Thymus (tissue), 11 donors: ENCODE results near the gene FGF14. TPM values are rescaled to one million over a fixed set of nuclear protein-coding genes. Genes with fewer than 3 reads are reported as not detected.

Experiments
- DNase-seq, 9 donors: peaks; one replicate each; pipeline ENCODE4 v3.0.0-alpha.2; 2013; ENCODE audit warnings: low spot score in 9 of 9, low read depth in 6 of 9, missing footprints in 1 of 9
- H3K27ac ChIP-seq, 2 donors: one replicate each; pipeline ENCODE4 v1.5.1; 2013; ENCODE audit warnings: control low read depth in 1 of 2, low read depth in 1 of 2, low read length in 1 of 2, mild to moderate bottlenecking in 1 of 2, moderate library complexity in 1 of 2
- H3K27me3 ChIP-seq, 2 donors: one replicate each; pipeline ENCODE4 v1.5.1; 2013; ENCODE audit warnings: low read length in 1 of 2; ENCODE audit not compliant: control insufficient read depth in 2 of 2, insufficient read depth in 1 of 2
- H3K36me3 ChIP-seq, 2 donors: one replicate each; pipeline ENCODE4 v1.5.1; 2013; ENCODE audit warnings: low read length in 1 of 2, mild to moderate bottlenecking in 1 of 2, moderate library complexity in 1 of 2; ENCODE audit not compliant: control insufficient read depth in 2 of 2, insufficient read depth in 2 of 2
- H3K4me1 ChIP-seq, 2 donors: one replicate each; pipeline ENCODE4 v1.5.1; 2013; ENCODE audit warnings: low read length in 2 of 2; ENCODE audit not compliant: control insufficient read depth in 2 of 2, insufficient read depth in 2 of 2
- H3K4me3 ChIP-seq, 2 donors: one replicate each; pipeline ENCODE4 v1.5.1; 2013; ENCODE audit warnings: low read length in 2 of 2, control low read depth in 1 of 2, mild to moderate bottlenecking in 1 of 2
- H3K9me3 ChIP-seq, 2 donors: one replicate each; pipeline ENCODE4 v1.5.1; 2013; ENCODE audit warnings: low read length in 1 of 2, mild to moderate bottlenecking in 1 of 2; ENCODE audit not compliant: control insufficient read depth in 2 of 2, insufficient read depth in 1 of 2
- WGBS: extraction: QIAGEN DNeasy Blood & Tissue Kit; methylation state at CpG from one replicate; pipeline ENCODE4 v1.1.7; 2013; 5-methylcytosine and 5-hydroxymethylcytosine counted together
- polyA plus RNA-seq: library from polyadenylated mRNA; stranded (reverse); fragments of 200-250 nt; gene quantifications from one replicate; pipeline ENCODE4 v1.2.3, GENCODE V29; 2013
- total RNA-seq: library from RNA; stranded (reverse); fragments of 120-200 nt; gene quantifications from one replicate; pipeline ENCODE4 v1.2.4, GENCODE V29; 2013
- donor health status: healthy.

The FGF14 gene
- total and polyA plus RNA-seq, 2 donors = 0.05 to 0.14 TPM

DNA sequence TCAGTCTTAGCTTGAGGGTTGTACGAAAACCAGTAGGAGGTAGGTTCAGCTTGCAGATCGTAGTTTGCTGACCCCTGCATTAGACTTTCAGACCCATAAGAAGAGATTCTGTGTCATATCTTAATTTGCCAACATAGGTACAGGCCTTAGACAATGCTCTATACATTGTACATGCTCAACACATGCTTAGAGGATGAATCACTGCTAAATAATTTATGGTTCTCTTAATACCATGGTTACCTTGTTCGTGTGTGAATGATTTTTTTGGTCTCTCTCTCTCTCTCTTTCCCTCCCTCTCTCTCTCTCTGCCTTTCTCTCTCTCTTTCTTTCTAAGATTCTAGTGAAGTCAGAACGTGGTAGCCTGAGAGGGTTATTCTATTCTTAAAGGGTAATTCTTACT, 112.2 kb downstream of the FGF14 start:
- 82% methylated on average over 4 of the region's 4 CpGs for WGBS

DNA sequence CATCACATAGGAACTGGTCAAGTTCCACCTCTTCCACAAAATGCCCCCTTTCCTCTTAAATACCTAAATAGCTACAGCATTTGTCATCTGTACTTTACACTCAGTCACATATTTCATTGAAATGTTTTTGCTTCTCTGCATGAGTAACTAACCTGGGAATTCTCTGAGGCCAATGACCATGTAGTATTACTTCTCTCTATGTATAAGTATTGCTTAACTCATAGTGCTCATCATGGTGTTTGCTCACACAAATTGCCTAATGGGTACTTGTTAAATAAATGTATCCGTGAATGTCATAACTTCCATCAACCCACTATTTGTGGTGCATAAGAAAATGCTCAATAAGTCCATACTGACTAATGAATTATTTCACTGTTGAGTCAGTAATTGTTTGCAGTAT, 115.5 kb downstream of the FGF14 start:
- no peak for DNase-seq
- no peaks in the 10 kb centered on the region for H3K9me3 ChIP-seq
- H3K36me3 ChIP-seq = no peaks in the 10 kb centered on the region
- H3K4me3 ChIP-seq = no peak overlapping the region
- no peaks in the 10 kb centered on the region for H3K4me1 ChIP-seq
- H3K27ac ChIP-seq = no peak overlapping the region
- 93% methylated on average over 1 of the region's 1 CpG for WGBS
- no peaks in the 10 kb centered on the region for H3K27me3 ChIP-seq

More for the DNA sequence above, 112.2 kb downstream of the FGF14 start:
- no peaks in the 10 kb centered on the region for H3K36me3 ChIP-seq
- H3K27me3 ChIP-seq = no peaks in the 10 kb centered on the region
- no peak overlapping the region for H3K4me3 ChIP-seq
- H3K4me1 ChIP-seq = no peaks in the 10 kb centered on the region
- H3K27ac ChIP-seq = no peak overlapping the region
- H3K9me3 ChIP-seq = no peaks in the 10 kb centered on the region
- DNase-seq = no peak

DNA sequence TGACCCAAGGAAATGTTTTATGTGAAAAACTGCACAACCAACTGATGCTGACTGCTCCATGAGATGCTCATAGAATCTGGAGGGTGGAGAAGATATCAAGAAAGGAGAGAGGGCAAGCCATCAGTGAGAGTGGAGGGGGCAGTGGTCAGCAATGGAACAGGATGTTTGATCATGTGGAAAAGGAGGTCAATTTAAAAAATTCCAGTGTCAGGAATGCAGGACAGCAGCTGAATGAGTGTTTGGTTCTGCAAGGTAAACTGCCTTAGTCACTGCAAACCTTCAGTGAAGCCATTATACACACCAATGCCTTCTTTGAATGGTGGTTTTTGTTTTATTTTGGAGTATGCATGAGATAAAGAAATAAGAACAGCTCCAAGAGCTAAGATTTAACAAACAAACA, 121.5 kb downstream of the FGF14 start:
- no peaks in the 10 kb centered on the region for H3K36me3 ChIP-seq
- H3K4me1 ChIP-seq = no peaks in the 10 kb centered on the region
- H3K27me3 ChIP-seq = no peaks in the 10 kb centered on the region
- no peaks in the 10 kb centered on the region for H3K9me3 ChIP-seq
- DNase-seq = no peak
- no peak overlapping the region for H3K27ac ChIP-seq
- H3K4me3 ChIP-seq = no peak overlapping the region

DNA sequence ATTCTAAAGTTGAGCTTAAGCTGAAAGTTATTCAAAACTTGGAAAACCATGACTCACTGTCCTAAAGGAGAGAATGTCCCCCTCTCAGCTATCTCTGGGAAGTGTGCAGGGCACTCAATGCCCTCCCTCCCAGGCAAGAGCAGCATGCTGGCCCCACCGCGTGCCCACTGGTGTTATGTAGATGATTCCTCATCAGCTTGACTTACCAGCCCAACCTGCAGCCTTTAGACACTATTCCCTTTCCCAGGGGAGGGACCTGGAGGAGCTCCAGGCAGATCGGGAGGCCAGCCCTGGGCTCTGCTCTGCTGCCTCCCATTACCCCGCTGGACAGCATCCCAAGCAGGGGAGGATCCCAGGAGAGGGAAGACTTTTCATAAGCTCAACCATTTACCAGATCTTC, 124.6 kb downstream of the FGF14 start:
- H3K4me3 ChIP-seq = no peak overlapping the region
- DNase-seq = no peak
- WGBS = 86% methylated on average over 4 of the region's 4 CpGs
- H3K36me3 ChIP-seq = no peaks in the 10 kb centered on the region
- H3K27me3 ChIP-seq = no peaks in the 10 kb centered on the region
- H3K27ac ChIP-seq = no peak overlapping the region
- no peaks in the 10 kb centered on the region for H3K9me3 ChIP-seq
- H3K4me1 ChIP-seq = no peaks in the 10 kb centered on the region

DNA sequence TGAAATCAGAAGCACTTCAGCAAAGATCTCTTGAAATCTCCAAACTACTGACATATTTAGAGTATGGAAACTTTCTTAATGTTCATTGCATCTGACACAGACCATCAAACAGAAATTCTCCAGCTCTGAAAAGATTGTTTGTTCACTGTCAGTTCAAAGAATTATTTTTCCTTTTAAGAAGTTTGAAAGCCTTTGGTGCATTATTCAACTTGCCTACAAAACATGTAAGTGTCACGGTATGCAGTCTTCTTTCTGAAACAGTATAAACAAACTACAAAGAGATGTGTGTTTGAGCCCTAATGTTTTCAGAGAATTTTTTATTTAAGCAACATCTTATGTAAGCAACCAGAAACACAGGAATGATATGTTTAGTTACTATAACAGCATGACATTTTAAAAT, 125.4 kb downstream of the FGF14 start:
- no peak overlapping the region for H3K4me3 ChIP-seq

DNA sequence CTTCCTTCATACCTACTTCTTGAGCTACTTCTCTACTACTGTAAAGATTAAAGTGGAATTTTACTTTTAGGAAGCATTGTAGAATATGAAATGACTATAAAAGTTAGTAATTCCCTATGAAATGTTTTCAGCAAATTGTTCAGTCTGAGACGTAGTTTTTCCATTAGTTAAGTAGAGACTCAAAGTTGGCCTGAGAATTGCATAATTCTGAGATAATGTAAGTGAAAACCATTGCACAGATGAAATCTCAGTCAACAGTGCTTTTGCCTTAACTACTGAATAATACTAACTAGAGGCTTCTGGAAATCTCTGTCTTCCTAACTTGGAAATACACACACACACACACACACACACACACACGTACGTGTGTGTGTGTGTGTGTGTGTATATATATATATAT, 125.9 kb downstream of the FGF14 start:
- WGBS = 58% methylated on average over 3 of the region's 3 CpGs

More for the DNA sequence above, 125.4 kb downstream of the FGF14 start:
- Histone ChIP-seq H3K36me3 (no peaks in the 10 kb centered on the region), H3K4me1 (no peaks in the 10 kb centered on the region), H3K27ac (no peak overlapping the region), H3K27me3 (no peaks in the 10 kb centered on the region), H3K9me3 (no peaks in the 10 kb centered on the region)
- 80% methylated on average over 1 of the region's 1 CpG for WGBS
- DNase-seq = no peak

DNA sequence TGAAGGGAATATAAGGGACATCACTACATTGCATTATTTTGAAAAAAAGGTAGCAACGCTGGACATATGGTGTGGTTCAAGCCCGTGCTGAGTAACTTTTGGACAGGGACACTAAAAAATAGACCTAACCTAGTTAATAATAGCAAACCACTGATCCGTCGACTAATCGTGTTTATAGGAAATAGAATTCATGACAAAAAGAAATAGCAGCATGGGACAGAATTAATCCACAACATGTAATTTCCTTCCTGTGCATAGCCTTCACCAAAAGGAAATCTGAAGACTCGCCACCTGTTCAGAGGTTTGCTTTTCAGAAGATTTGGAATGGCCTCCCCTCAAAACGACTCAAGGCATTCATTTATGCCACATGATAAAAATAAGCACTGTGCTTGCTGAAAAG, 128.7 kb downstream of the FGF14 start:
- WGBS = 82% methylated on average over 7 of the region's 7 CpGs
- no peaks in the 10 kb centered on the region for H3K36me3 ChIP-seq
- H3K4me3 ChIP-seq = no peak overlapping the region
- no peaks in the 10 kb centered on the region for H3K4me1 ChIP-seq
- no peak for DNase-seq
- H3K27me3 ChIP-seq = no peaks in the 10 kb centered on the region
- H3K9me3 ChIP-seq = no peaks in the 10 kb centered on the region
- no peak overlapping the region for H3K27ac ChIP-seq

More for the DNA sequence above, 125.9 kb downstream of the FGF14 start:
- Histone ChIP-seq H3K4me1 (no peaks in the 10 kb centered on the region), H3K9me3 (no peaks in the 10 kb centered on the region), H3K27me3 (no peaks in the 10 kb centered on the region), H3K27ac (no peak overlapping the region), H3K36me3 (no peaks in the 10 kb centered on the region), H3K4me3 (no peak overlapping the region)
- no peak for DNase-seq

DNA sequence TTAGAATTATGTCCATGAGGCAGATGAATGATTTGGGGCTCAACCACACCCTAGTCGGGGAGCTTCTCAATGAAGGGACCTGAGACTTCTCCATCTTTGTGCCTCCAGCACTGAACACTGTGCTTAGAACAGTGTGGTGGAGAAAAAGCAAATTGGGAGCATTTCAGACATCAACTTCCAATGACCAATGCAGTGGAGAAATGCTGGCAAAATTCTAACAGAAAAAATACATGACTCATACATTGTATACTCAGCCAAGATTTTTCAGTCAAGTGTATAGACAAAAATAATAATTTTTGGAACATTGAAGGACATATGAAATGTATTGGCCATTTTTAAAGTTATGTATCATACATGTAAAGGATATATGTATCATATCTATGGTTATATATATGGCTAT, 134.7 kb downstream of the FGF14 start:
- H3K4me1 ChIP-seq = no peaks in the 10 kb centered on the region
- H3K27me3 ChIP-seq = no peaks in the 10 kb centered on the region
- H3K4me3 ChIP-seq = no peak overlapping the region
- no peaks in the 10 kb centered on the region for H3K36me3 ChIP-seq
- DNase-seq = no peak
- no peak overlapping the region for H3K27ac ChIP-seq
- 91% methylated on average over 1 of the region's 1 CpG for WGBS
- H3K9me3 ChIP-seq = no peaks in the 10 kb centered on the region

DNA sequence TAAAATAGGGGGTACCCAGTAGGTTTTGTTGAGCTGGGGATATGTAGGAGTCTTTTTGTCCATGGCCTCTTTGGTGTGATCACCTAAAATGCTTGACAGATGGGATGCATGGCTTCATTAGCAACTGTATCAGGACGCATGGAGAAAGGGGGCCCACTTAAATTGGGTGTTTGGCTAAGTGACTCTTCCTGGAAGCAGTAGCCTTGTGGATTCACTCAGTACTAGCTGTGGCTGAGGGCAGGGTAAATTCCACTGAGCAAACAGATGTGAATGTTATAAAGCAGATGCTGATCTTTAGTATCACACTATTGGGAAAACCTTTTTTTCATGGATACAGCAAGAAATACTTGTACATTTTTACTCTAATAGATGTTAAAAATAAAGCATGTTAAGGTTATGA, 140.0 kb downstream of the FGF14 start:
- Histone ChIP-seq H3K9me3 (no peaks in the 10 kb centered on the region), H3K36me3 (no peaks in the 10 kb centered on the region), H3K27me3 (no peaks in the 10 kb centered on the region), H3K4me3 (no peak overlapping the region), H3K27ac (no peak overlapping the region), H3K4me1 (no peaks in the 10 kb centered on the region)
- DNase-seq = no peak
- WGBS = 69% methylated on average over 1 of the region's 1 CpG

DNA sequence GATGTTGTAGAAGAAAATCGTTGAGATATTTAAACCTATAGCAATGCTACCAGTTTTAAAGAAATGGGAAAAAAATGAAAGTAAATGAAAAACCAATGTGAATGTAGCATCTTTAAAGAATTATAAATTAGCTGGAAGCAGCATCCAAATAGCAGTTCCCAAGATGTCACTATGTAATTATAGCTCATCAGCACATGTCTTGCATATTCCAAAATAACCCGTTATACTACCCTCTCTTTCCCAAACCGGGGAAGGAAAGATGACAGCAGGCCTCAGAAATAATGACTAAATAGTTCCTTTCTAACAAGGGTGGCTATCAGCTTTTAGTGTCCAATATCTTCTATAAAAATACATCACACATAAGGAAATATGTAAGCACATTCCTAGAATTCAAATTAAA, 140.5 kb downstream of the FGF14 start:
- Histone ChIP-seq H3K4me3 (no peak overlapping the region), H3K9me3 (no peaks in the 10 kb centered on the region), H3K27me3 (no peaks in the 10 kb centered on the region), H3K27ac (no peak overlapping the region), H3K36me3 (no peaks in the 10 kb centered on the region), H3K4me1 (no peaks in the 10 kb centered on the region)
- DNase-seq = no peak
- WGBS = 93% methylated on average over 3 of the region's 3 CpGs
